ENCODE data around the gene HARS1. TPM values are rescaled to one million over a fixed set of nuclear protein-coding genes. Genes with fewer than 3 reads are reported as not detected.
"Not testable (repeated sequence)": the region's sequence is repeated elsewhere in the genome, so short reads cannot be mapped to it uniquely, and the experiment has no call there.

Gene HARS1
- total RNA-seq, 1 donor from 2014 or later, result 45.7 TPM

DNA sequence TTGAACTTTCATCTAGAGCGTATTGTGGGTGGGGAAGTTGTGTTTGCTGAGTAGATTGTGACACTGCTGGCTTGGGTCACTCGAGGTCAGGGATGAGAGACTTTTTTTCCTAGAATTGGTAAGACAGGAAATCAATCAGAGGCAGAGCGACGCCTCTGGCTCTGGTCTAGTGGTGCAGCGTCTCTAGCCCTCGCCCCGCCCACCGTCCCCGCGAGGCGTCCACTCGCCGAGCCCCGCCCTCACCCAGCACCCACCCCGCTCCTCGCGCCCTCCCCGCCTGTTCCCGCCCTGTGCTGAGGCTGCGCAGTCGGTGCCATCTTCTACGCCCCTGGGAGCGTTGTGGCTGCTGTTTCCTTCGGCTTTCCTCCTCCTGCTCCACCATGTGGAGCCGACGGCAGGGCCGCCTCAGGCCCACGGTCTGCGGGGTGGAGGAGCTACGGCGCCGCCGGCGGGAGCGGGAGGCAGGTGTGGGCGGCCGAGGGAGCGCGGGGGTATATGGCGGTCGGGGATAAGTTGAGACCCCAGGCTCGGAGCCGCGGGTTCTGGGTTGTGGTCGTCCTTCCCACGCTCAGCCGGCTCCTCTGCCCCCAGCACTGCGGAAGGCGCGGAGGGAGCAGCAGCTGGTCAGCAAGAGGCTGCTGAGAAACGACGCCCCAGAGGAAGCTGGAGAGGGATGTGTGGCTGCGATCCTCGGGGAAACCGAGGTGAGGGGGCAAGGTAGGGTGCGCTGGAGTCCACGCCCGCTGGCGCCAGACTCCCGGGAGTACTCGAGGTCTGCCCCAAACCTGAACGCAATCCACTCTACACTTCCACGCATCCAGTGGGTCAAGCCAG is 51.8 kb downstream of the HARS1 start, which contains the start of gene TMCO6:
TMCO6 (plus strand) TSS at position 304 of the 834 bp plus-strand sequence; CDS start at position 381, 77 bp downstream.
- H2AFZ ChIP-seq (replicated peaks), result peak within 1 kb of the TSS; percentile 83
- no peaks in the 10 kb centered on the region for H4K20me1 ChIP-seq (ENCODE audit: low read depth)
- H3F3A ChIP-seq (ENCODE audit: low read depth), result no peaks in the 10 kb centered on the region
- Mint-ChIP-seq H3K4me1 (peaks cover 16% of the 10 kb centered on the region), H3K27me3 (ENCODE audit: insufficient read depth, low read depth) (peaks cover 5% of the 10 kb centered on the region), H3K9me3 (peaks cover 7% of the 10 kb centered on the region), H3K4me3 (peak within 1 kb of the TSS; percentile 95), H3K27ac (peak within 1 kb of the TSS; percentile 89), H3K36me3 (peaks cover 14% of the 10 kb centered on the region)
- H3K4me1 ChIP-seq, result peaks cover 5% of the 10 kb centered on the region
- peak within 1 kb of the TSS; percentile 58 for H3K4me3 ChIP-seq
- no peak within 1 kb of the TSS for H3K27ac ChIP-seq
- peaks cover 22% of the 10 kb centered on the region for H3K79me2 ChIP-seq (ENCODE audit: low read depth)
- H3K9ac ChIP-seq, result peak within 1 kb of the TSS; percentile 51
- H3K9me3 ChIP-seq (ENCODE audit: low read depth), result no peaks in the 10 kb centered on the region
- DNase-seq (ENCODE audit: low spot score), result peak; percentile 98
- peak within 1 kb of the TSS; percentile 76 for H3K4me2 ChIP-seq
- TF ChIP-seq EZH2phosphoT487 (IDR thresholded peaks at IDR 0.05) (no peak), EZH2 (IDR thresholded peaks at IDR 0.05) (peak; percentile 38)
- TF ChIP-seq, protein P1, sequence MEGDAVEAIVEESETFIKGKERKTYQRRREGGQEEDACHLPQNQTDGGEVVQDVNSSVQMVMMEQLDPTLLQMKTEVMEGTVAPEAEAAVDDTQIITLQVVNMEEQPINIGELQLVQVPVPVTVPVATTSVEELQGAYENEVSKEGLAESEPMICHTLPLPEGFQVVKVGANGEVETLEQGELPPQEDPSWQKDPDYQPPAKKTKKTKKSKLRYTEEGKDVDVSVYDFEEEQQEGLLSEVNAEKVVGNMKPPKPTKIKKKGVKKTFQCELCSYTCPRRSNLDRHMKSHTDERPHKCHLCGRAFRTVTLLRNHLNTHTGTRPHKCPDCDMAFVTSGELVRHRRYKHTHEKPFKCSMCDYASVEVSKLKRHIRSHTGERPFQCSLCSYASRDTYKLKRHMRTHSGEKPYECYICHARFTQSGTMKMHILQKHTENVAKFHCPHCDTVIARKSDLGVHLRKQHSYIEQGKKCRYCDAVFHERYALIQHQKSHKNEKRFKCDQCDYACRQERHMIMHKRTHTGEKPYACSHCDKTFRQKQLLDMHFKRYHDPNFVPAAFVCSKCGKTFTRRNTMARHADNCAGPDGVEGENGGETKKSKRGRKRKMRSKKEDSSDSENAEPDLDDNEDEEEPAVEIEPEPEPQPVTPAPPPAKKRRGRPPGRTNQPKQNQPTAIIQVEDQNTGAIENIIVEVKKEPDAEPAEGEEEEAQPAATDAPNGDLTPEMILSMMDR (IDR thresholded peaks at IDR 0.05), result peak; percentile 61
- H3K27me3 ChIP-seq, result no peaks in the 10 kb centered on the region
- H3K36me3 ChIP-seq, result no peaks in the 10 kb centered on the region

DNA sequence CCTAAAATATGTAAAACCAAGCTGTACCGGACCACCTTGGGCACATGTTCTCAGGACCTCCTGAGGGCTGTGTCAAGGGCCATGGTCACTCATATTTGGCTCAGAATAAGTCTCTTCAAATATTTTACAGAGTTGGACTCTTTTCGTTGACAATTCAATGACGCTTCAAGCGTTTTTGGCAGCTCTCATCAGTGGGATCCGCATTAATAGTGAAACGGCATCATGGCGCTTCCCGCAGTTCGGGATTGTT is 52.3 kb downstream of the HARS1 start:
- not testable (repeated sequence) for H3K9me3 Mint-ChIP-seq; H3K4me1 ChIP-seq; H4K20me1 ChIP-seq (ENCODE audit: low read depth); H3F3A ChIP-seq (ENCODE audit: low read depth); DNase-seq (ENCODE audit: low spot score); H3K27me3 Mint-ChIP-seq (ENCODE audit: insufficient read depth, low read depth); H3K9me3 ChIP-seq (ENCODE audit: low read depth); H3K36me3 ChIP-seq; H3K9ac ChIP-seq; H3K27ac ChIP-seq; H3K27me3 ChIP-seq
- peak overlapping the region; percentile 95 for H3K4me3 Mint-ChIP-seq
- Histone ChIP-seq H3K4me3 (peak overlapping the region; percentile 58), H3K4me2 (peak overlapping the region; percentile 14), H2AFZ (replicated peaks) (peak overlapping the region; percentile 83), H3K79me2 (ENCODE audit: low read depth) (peaks cover 22% of the 10 kb centered on the region)
- peaks cover 11% of the 10 kb centered on the region for H3K36me3 Mint-ChIP-seq
- peak overlapping the region; percentile 89 for H3K27ac Mint-ChIP-seq
- peaks cover 16% of the 10 kb centered on the region for H3K4me1 Mint-ChIP-seq

DNA sequence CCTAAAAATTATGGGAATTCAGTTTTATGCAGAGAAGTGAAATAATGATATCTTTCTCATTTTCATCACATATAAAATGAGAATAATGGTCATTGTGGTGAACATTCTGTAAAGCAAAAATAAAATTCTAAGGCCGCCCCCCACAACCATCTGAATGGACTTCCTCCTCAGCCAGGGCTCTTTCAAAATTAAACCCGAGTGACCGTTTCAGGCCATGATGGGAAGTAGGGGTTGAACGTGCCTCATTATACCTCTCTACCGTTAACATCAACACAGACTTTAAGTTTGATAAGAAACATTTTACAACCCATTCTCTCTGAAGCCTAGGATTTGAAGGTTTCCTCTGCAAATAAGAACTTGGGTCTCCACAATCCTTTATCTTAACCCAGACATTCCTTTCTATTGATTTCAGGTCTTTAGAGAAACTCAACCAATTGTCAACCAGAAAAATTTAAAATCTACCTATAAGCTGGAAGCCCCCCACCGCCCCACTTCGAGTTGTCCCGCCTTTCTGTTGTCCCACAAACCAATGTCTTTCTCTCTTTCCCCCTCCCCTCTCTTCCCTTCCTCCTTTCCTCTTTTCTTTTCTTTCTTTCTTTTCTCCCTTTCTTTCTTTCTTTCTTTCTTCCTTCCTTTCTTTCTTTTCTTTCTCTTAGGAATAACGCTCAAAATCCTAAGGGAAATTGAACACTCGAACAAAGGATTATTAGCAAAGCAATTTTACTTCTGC is 53.6 kb downstream of the HARS1 start:
- Mint-ChIP-seq H3K4me3 (no peak overlapping the region), H3K4me1 (peaks cover 16% of the 10 kb centered on the region), H3K27ac (no peak overlapping the region), H3K27me3 (ENCODE audit: insufficient read depth, low read depth) (peaks cover 5% of the 10 kb centered on the region), H3K36me3 (peaks cover 11% of the 10 kb centered on the region), H3K9me3 (peaks cover 14% of the 10 kb centered on the region)
- no peak overlapping the region for H3K4me2 ChIP-seq
- no peak overlapping the region for H3K27ac ChIP-seq
- H3K27me3 ChIP-seq, result no peaks in the 10 kb centered on the region
- TF ChIP-seq EZH2phosphoT487 (IDR thresholded peaks at IDR 0.05), result no peak
- no peaks in the 10 kb centered on the region for H4K20me1 ChIP-seq (ENCODE audit: low read depth)
- no peak overlapping the region for H3K4me3 ChIP-seq
- DNase-seq (ENCODE audit: low spot score), result no peak
- no peaks in the 10 kb centered on the region for H3F3A ChIP-seq (ENCODE audit: low read depth)
- H2AFZ ChIP-seq (replicated peaks), result no peak overlapping the region
- peaks cover 22% of the 10 kb centered on the region for H3K79me2 ChIP-seq (ENCODE audit: low read depth)
- no peaks in the 10 kb centered on the region for H3K9me3 ChIP-seq (ENCODE audit: low read depth)
- no peak overlapping the region for H3K9ac ChIP-seq
- peaks cover 5% of the 10 kb centered on the region for H3K4me1 ChIP-seq
- no peaks in the 10 kb centered on the region for H3K36me3 ChIP-seq

DNA sequence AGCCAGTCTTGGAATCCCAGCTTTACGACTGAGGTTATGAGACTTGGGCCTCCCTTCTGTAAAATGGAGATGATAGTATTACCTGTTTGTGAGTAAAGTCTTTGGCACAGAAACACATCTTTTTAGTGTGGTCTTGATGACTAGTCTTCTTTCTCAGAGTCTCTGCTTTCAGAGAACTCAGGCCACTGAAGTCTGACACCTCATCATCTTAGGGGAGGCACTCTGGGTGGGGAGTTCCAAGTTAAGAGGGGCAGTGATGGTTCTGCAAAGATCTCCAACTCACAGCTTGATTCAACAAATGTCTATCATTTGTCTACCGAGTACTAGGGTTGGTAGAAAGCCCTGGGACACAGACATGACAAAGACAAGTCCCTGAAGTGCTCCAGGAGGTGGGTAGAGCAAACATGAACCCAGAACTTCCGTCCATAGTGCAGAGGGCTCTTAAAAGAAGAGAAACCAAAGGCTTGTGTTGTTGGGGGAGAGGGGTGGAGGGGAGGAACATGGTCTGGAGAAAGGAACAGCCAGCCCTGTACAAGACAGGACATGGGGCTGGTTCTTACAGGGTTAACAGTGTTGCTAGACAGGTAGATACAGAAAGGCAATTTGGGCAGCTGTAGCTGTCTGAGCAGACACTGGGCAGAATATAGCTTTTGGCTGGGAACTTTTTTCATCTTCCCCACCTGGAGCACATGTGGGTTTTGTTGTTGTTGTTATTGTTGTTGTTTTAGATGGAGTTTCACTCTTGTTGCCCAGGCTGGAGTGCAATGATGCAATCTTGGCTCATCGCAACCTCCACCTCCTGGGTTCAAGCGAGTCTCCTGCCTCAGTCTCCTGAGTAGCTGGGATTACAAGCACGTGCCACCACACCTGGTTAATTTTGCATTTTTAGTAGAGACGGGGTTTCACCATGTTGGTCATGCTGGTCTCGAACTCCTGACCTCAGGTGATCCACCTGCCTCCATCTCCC is 55.6 kb downstream of the HARS1 start:
- H3K4me3 Mint-ChIP-seq, result no peak overlapping the region
- H2AFZ ChIP-seq (replicated peaks), result no peak overlapping the region
- no peak overlapping the region for H3K4me3 ChIP-seq
- H3K9me3 ChIP-seq (ENCODE audit: low read depth), result no peaks in the 10 kb centered on the region
- no peaks in the 10 kb centered on the region for H4K20me1 ChIP-seq (ENCODE audit: low read depth)
- TF ChIP-seq, protein P1 (IDR thresholded peaks at IDR 0.05), result no peak
- TF ChIP-seq EZH2 (IDR thresholded peaks at IDR 0.05) (no peak), EZH2phosphoT487 (IDR thresholded peaks at IDR 0.05) (no peak)
- H3K27ac ChIP-seq, result no peak overlapping the region
- no peak overlapping the region for H3K4me2 ChIP-seq
- peaks cover 9% of the 10 kb centered on the region for H3K4me1 Mint-ChIP-seq
- no peaks in the 10 kb centered on the region for H3F3A ChIP-seq (ENCODE audit: low read depth)
- peaks cover 12% of the 10 kb centered on the region for H3K79me2 ChIP-seq (ENCODE audit: low read depth)
- H3K27ac Mint-ChIP-seq, result no peak overlapping the region
- H3K36me3 ChIP-seq, result no peaks in the 10 kb centered on the region
- no peak overlapping the region for H3K9ac ChIP-seq
- peaks cover 8% of the 10 kb centered on the region for H3K36me3 Mint-ChIP-seq
- no peaks in the 10 kb centered on the region for H3K27me3 ChIP-seq
- peaks cover under 1% of the 10 kb centered on the region for H3K4me1 ChIP-seq
- peaks cover 16% of the 10 kb centered on the region for H3K9me3 Mint-ChIP-seq
- DNase-seq (ENCODE audit: low spot score), result no peak
- H3K27me3 Mint-ChIP-seq (ENCODE audit: insufficient read depth, low read depth), result peaks cover 10% of the 10 kb centered on the region

Measured in neural progenitor cell (in vitro differentiated cells).